ENCODE data around the gene GALNT10.

Gene GALNT10

GRCh38 chr5:154388842-154389241 is 198.3 kb downstream of the GALNT10 start:
- DNase-seq = no peak

- no peak for DNase-seq
Measured at GRCh38 chr5:154390096-154390495, 199.6 kb downstream of the GALNT10 start.

- no peak for DNase-seq
Measured at GRCh38 chr5:154390746-154391359, 200.3 kb downstream of the GALNT10 start.

GRCh38 chr5:154391788-154392187 is 201.3 kb downstream of the GALNT10 start:
- no peak for DNase-seq

GRCh38 chr5:154393850-154394249 is 203.3 kb downstream of the GALNT10 start:
- DNase-seq = no peak

GRCh38 chr5:154394307-154394706 is 203.8 kb downstream of the GALNT10 start:
- DNase-seq = no peak

- DNase-seq = no peak
Measured at GRCh38 chr5:154395407-154396106, 205.0 kb downstream of the GALNT10 start.

- no peak for DNase-seq
Measured at GRCh38 chr5:154396128-154396527, 205.6 kb downstream of the GALNT10 start.

- DNase-seq = no peak
Measured at GRCh38 chr5:154397652-154398406, 207.3 kb downstream of the GALNT10 start.

GRCh38 chr5:154400678-154401077 is 210.1 kb downstream of the GALNT10 start:
- no peak for DNase-seq

- DNase-seq = no peak
Measured at GRCh38 chr5:154401355-154401754, 210.8 kb downstream of the GALNT10 start.

GRCh38 chr5:154401931-154402330 is 211.4 kb downstream of the GALNT10 start:
- DNase-seq = no peak

- DNase-seq = no peak
Measured at GRCh38 chr5:154402611-154403010, 212.1 kb downstream of the GALNT10 start.

- DNase-seq = no peak
Measured at GRCh38 chr5:154403234-154403633, 212.7 kb downstream of the GALNT10 start.

GRCh38 chr5:154403776-154404387 is 213.3 kb downstream of the GALNT10 start:
- no peak for DNase-seq

- peak; percentile 77 for DNase-seq
Measured at GRCh38 chr5:154405078-154405792, 214.7 kb downstream of the GALNT10 start.

- no peak for DNase-seq
Measured at GRCh38 chr5:154406231-154406630, 215.7 kb downstream of the GALNT10 start.

GRCh38 chr5:154406826-154407225 is 216.3 kb downstream of the GALNT10 start:
- DNase-seq = no peak

- no peak for DNase-seq
Measured at GRCh38 chr5:154408811-154409210, 218.3 kb downstream of the GALNT10 start.

- no peak for DNase-seq
Measured at GRCh38 chr5:154409230-154409840, 218.8 kb downstream of the GALNT10 start.

- no peak for DNase-seq
Measured at GRCh38 chr5:154410008-154410407, 219.5 kb downstream of the GALNT10 start.

- DNase-seq = no peak
Measured at GRCh38 chr5:154410786-154411185, 220.3 kb downstream of the GALNT10 start.
